Activated T-cell treated with anti-CD3 and anti-CD28 coated beads, Interleukin-2, amount 50 U/mL, for 24 hours (primary cell): ENCODE results near the gene BAG1.

Source experiments
- DNase-seq: peaks from one replicate; pipeline ENCODE4 v3.0.0-alpha.2; 2020
- H3K27ac Mint-ChIP-seq: 2 replicates; pipeline ENCODE4 v1.8.0; 2020; ENCODE audit warnings: mild to moderate bottlenecking, mixed read lengths
- H3K27me3 Mint-ChIP-seq: 2 replicates; pipeline ENCODE4 v1.8.0; 2020; ENCODE audit warnings: mixed read lengths
- H3K36me3 Mint-ChIP-seq: 2 replicates; pipeline ENCODE4 v1.8.0; 2020; ENCODE audit warnings: low read depth, mixed read lengths
- H3K4me1 Mint-ChIP-seq: 2 replicates; pipeline ENCODE4 v1.8.0; 2020; ENCODE audit warnings: low read depth, mixed read lengths
- H3K4me3 Mint-ChIP-seq: 2 replicates; pipeline ENCODE4 v1.8.0; 2020; ENCODE audit warnings: mild to moderate bottlenecking, moderate library complexity, mixed read lengths
- H3K9me3 Mint-ChIP-seq: 2 replicates; pipeline ENCODE4 v1.8.0; 2020; ENCODE audit warnings: mixed read lengths

Gene BAG1

GRCh38 chr9:33264473-33265177 lies at the start of gene BAG1, which contains the start of gene CHMP5:
BAG1 (minus strand) TSS chr9:33264708.
CHMP5 (plus strand) TSS chr9:33265049; CDS start chr9:33265079, 30 bp downstream.
- Mint-ChIP-seq H3K27me3 (no peaks in the 10 kb centered on the region), H3K4me1 (peaks cover 65% of the 10 kb centered on the region), H3K27ac (peak within 1 kb of the TSS; percentile 97), H3K4me3 (peak within 1 kb of the TSS; percentile 91), H3K9me3 (no peaks in the 10 kb centered on the region), H3K36me3 (peaks cover 84% of the 10 kb centered on the region)
- peak; percentile 100 for DNase-seq

GRCh38 chr9:33311953-33312352 lies 47.4 kb upstream of the BAG1 start:
- Mint-ChIP-seq H3K36me3 (peaks cover 86% of the 10 kb centered on the region), H3K27ac (peak overlapping the region; percentile 88), H3K27me3 (no peaks in the 10 kb centered on the region), H3K4me1 (peaks cover 31% of the 10 kb centered on the region), H3K4me3 (no peak overlapping the region), H3K9me3 (no peaks in the 10 kb centered on the region)
- DNase-seq = no peak

GRCh38 chr9:33310748-33311147 lies 46.2 kb upstream of the BAG1 start:
- peaks cover 74% of the 10 kb centered on the region for H3K36me3 Mint-ChIP-seq

GRCh38 chr9:33309903-33310302 lies 45.4 kb upstream of the BAG1 start:
- H3K4me3 Mint-ChIP-seq = no peak overlapping the region
- H3K27me3 Mint-ChIP-seq = no peaks in the 10 kb centered on the region
- peak overlapping the region; percentile 70 for H3K27ac Mint-ChIP-seq
- no peak for DNase-seq
- H3K36me3 Mint-ChIP-seq = peaks cover 65% of the 10 kb centered on the region
- H3K9me3 Mint-ChIP-seq = no peaks in the 10 kb centered on the region
- peaks cover 32% of the 10 kb centered on the region for H3K4me1 Mint-ChIP-seq

More at GRCh38 chr9:33310748-33311147, 46.2 kb upstream of the BAG1 start:
- Mint-ChIP-seq H3K9me3 (no peaks in the 10 kb centered on the region), H3K27ac (peak overlapping the region; percentile 70), H3K4me1 (peaks cover 32% of the 10 kb centered on the region), H3K27me3 (no peaks in the 10 kb centered on the region), H3K4me3 (no peak overlapping the region)
- no peak for DNase-seq

GRCh38 chr9:33307067-33307466 lies 42.6 kb upstream of the BAG1 start:
- no peaks in the 10 kb centered on the region for H3K9me3 Mint-ChIP-seq
- H3K4me3 Mint-ChIP-seq = peak overlapping the region; percentile 8
- H3K36me3 Mint-ChIP-seq = peaks cover 54% of the 10 kb centered on the region
- no peaks in the 10 kb centered on the region for H3K27me3 Mint-ChIP-seq
- peaks cover 34% of the 10 kb centered on the region for H3K4me1 Mint-ChIP-seq
- peak overlapping the region; percentile 75 for H3K27ac Mint-ChIP-seq
- DNase-seq = no peak

- Mint-ChIP-seq H3K4me1 (peaks cover 26% of the 10 kb centered on the region), H3K36me3 (peaks cover 53% of the 10 kb centered on the region), H3K27me3 (no peaks in the 10 kb centered on the region), H3K27ac (no peak overlapping the region), H3K9me3 (no peaks in the 10 kb centered on the region), H3K4me3 (no peak overlapping the region)
- DNase-seq = no peak
These were observed 41.5 kb upstream of the BAG1 start for GRCh38 chr9:33306037-33306436.

- Mint-ChIP-seq H3K4me1 (peaks cover 29% of the 10 kb centered on the region), H3K36me3 (peaks cover 53% of the 10 kb centered on the region), H3K4me3 (no peak overlapping the region), H3K27me3 (no peaks in the 10 kb centered on the region), H3K9me3 (no peaks in the 10 kb centered on the region), H3K27ac (no peak overlapping the region)
- DNase-seq = no peak
These were observed 39.9 kb upstream of the BAG1 start for GRCh38 chr9:33304362-33304761.

GRCh38 chr9:33300546-33300945 lies 36.0 kb upstream of the BAG1 start:
- no peaks in the 10 kb centered on the region for H3K27me3 Mint-ChIP-seq
- H3K9me3 Mint-ChIP-seq = no peaks in the 10 kb centered on the region
- H3K4me1 Mint-ChIP-seq = peaks cover 55% of the 10 kb centered on the region

GRCh38 chr9:33297432-33297831 lies 32.9 kb upstream of the BAG1 start:
- Mint-ChIP-seq H3K36me3 (peaks cover 97% of the 10 kb centered on the region), H3K27ac (peak overlapping the region; percentile 83), H3K4me1 (peaks cover 77% of the 10 kb centered on the region), H3K9me3 (no peaks in the 10 kb centered on the region), H3K4me3 (peak overlapping the region; percentile 59), H3K27me3 (no peaks in the 10 kb centered on the region)
- DNase-seq = no peak

More at GRCh38 chr9:33300546-33300945, 36.0 kb upstream of the BAG1 start:
- no peak for DNase-seq
- H3K4me3 Mint-ChIP-seq = no peak overlapping the region
- peak overlapping the region; percentile 10 for H3K27ac Mint-ChIP-seq
- H3K36me3 Mint-ChIP-seq = peaks cover 81% of the 10 kb centered on the region

GRCh38 chr9:33295571-33295970 lies 31.1 kb upstream of the BAG1 start:
- no peak for DNase-seq
- Mint-ChIP-seq H3K9me3 (no peaks in the 10 kb centered on the region), H3K36me3 (peaks cover 98% of the 10 kb centered on the region), H3K27me3 (no peaks in the 10 kb centered on the region), H3K4me1 (peaks cover 88% of the 10 kb centered on the region), H3K4me3 (peak overlapping the region; percentile 53), H3K27ac (peak overlapping the region; percentile 80)

- DNase-seq = no peak
- Mint-ChIP-seq H3K4me3 (peak overlapping the region; percentile 43), H3K36me3 (peaks cover 95% of the 10 kb centered on the region), H3K27me3 (no peaks in the 10 kb centered on the region), H3K9me3 (no peaks in the 10 kb centered on the region), H3K4me1 (peaks cover 86% of the 10 kb centered on the region), H3K27ac (peak overlapping the region; percentile 85)
These were observed 30.3 kb upstream of the BAG1 start for GRCh38 chr9:33294670-33295432.

GRCh38 chr9:33293782-33294181 lies 29.3 kb upstream of the BAG1 start:
- H3K4me3 Mint-ChIP-seq = no peak overlapping the region
- peaks cover 84% of the 10 kb centered on the region for H3K36me3 Mint-ChIP-seq
- H3K9me3 Mint-ChIP-seq = no peaks in the 10 kb centered on the region
- no peaks in the 10 kb centered on the region for H3K27me3 Mint-ChIP-seq
- DNase-seq = no peak
- H3K4me1 Mint-ChIP-seq = peaks cover 82% of the 10 kb centered on the region
- H3K27ac Mint-ChIP-seq = peak overlapping the region; percentile 37

GRCh38 chr9:33291901-33292300 lies 27.4 kb upstream of the BAG1 start:
- Mint-ChIP-seq H3K36me3 (peaks cover 65% of the 10 kb centered on the region), H3K4me3 (peak overlapping the region; percentile 92), H3K27me3 (no peaks in the 10 kb centered on the region), H3K9me3 (no peaks in the 10 kb centered on the region), H3K27ac (peak overlapping the region; percentile 100), H3K4me1 (peaks cover 75% of the 10 kb centered on the region)
- no peak for DNase-seq

- Mint-ChIP-seq H3K36me3 (peaks cover 60% of the 10 kb centered on the region), H3K27ac (peak overlapping the region; percentile 100), H3K4me1 (peaks cover 68% of the 10 kb centered on the region), H3K9me3 (no peaks in the 10 kb centered on the region), H3K27me3 (no peaks in the 10 kb centered on the region), H3K4me3 (peak overlapping the region; percentile 92)
- DNase-seq = no peak
These were observed 26.5 kb upstream of the BAG1 start for GRCh38 chr9:33291031-33291397.
